NCI-H1436 (cell line): ENCODE measurements around the gene CDK17.

ENCODE experiments used
- DNase-seq: peaks from one replicate; lab custom pipeline; 2025; lab: John Stamatoyannopoulos, UW

Gene CDK17

GRCh38 chr12:96315741-96316481 is 84.3 kb downstream of the CDK17 start:
- DNase-seq = peak; percentile 43

- no peak for DNase-seq
These were observed 85.5 kb downstream of the CDK17 start for GRCh38 chr12:96314723-96315122.

- no peak for DNase-seq
These were observed 86.6 kb downstream of the CDK17 start for GRCh38 chr12:96313606-96314005.

GRCh38 chr12:96311191-96311590 is 89.0 kb downstream of the CDK17 start:
- DNase-seq = no peak

- DNase-seq = no peak
These were observed 90.2 kb downstream of the CDK17 start for GRCh38 chr12:96310067-96310466.

GRCh38 chr12:96308881-96309280 is 91.4 kb downstream of the CDK17 start:
- DNase-seq = no peak

GRCh38 chr12:96305665-96306064 is 94.6 kb downstream of the CDK17 start:
- no peak for DNase-seq

GRCh38 chr12:96303653-96304052 is 96.6 kb downstream of the CDK17 start:
- no peak for DNase-seq

GRCh38 chr12:96302687-96303310 is 97.4 kb downstream of the CDK17 start:
- peak; percentile 2 for DNase-seq

GRCh38 chr12:96301732-96302131 is 98.5 kb downstream of the CDK17 start:
- no peak for DNase-seq

- DNase-seq = no peak
These were observed 100.2 kb downstream of the CDK17 start for GRCh38 chr12:96300064-96300463.

- no peak for DNase-seq
These were observed 102.7 kb downstream of the CDK17 start for GRCh38 chr12:96297504-96297903.

- DNase-seq = no peak
These were observed 104.6 kb downstream of the CDK17 start for GRCh38 chr12:96295532-96296160.

GRCh38 chr12:96294831-96295230 is 105.4 kb downstream of the CDK17 start:
- no peak for DNase-seq

- DNase-seq = no peak
These were observed 107.1 kb downstream of the CDK17 start for GRCh38 chr12:96293093-96293492.

GRCh38 chr12:96289067-96289466 is 111.2 kb downstream of the CDK17 start:
- no peak for DNase-seq

- DNase-seq = no peak
These were observed 115.1 kb downstream of the CDK17 start for GRCh38 chr12:96285158-96285557.

GRCh38 chr12:96274331-96274730 is 125.9 kb downstream of the CDK17 start:
- DNase-seq = no peak

GRCh38 chr12:96271469-96272199 is 128.6 kb downstream of the CDK17 start:
- no peak for DNase-seq

- DNase-seq = no peak
These were observed 134.0 kb downstream of the CDK17 start for GRCh38 chr12:96266238-96266637.

- no peak for DNase-seq
These were observed 134.4 kb downstream of the CDK17 start for GRCh38 chr12:96265836-96266235.

GRCh38 chr12:96265400-96265799 is 134.8 kb downstream of the CDK17 start:
- no peak for DNase-seq

- DNase-seq = no peak
These were observed 136.8 kb downstream of the CDK17 start for GRCh38 chr12:96263449-96263902.
